Tibial nerve (tissue), 4 donors: ENCODE results near the gene CLEC4E.
"Not testable (repeated sequence)": the region's sequence is repeated elsewhere in the genome, so short reads cannot be mapped to it uniquely, and the experiment has no call there.

Experiments used
- CTCF ChIP-seq, 5 experiments: fragments of 200-600 bp in 3 of 5; fragments of 450-650 bp in 2 of 5; sonication (generic) in 3 of 5; IDR thresholded peaks; one replicate each; pipeline ENCODE4 v1.5.1; 2016 to 2019; ENCODE audit warnings: antibody characterized with exemption in 5 of 5, mild to moderate bottlenecking in 3 of 5, moderate library complexity in 2 of 5
- EP300 ChIP-seq, 2 donors: sonication (generic); formaldehyde crosslinking; IDR thresholded peaks; one replicate each; pipeline ENCODE4 v1.6.1; 2017; ENCODE audit warnings: antibody characterized with exemption in 2 of 2, mild to moderate bottlenecking in 1 of 2

DNA sequence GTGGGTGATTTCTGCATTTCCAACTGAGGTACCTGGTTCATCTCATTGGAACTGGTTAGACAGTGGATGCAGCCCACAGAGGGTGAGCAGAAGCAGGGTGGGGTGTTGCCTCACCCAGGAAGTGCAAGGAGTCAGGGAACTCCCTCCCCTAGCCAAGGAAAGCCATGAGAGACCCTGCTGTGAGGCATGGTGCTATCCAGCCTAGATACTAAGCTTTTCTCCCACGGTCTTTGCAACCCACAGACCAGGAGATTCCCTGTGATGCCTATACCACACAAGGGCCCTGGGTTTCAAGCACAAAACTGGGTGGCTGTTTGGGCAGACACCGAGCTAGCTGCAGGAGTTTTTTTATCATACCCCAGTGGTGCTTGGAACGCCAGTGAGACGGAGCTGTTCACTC, 45.0 kb downstream of the CLEC4E start:
- TF ChIP-seq CTCF, EP300 (IDR thresholded peaks at IDR 0.05): not testable (repeated sequence)
